GM19468 (cell line): ENCODE measurements around the gene NOXRED1.
"Not testable (repeated sequence)": the region's sequence is repeated elsewhere in the genome, so short reads cannot be mapped to it uniquely, and the experiment has no call there.

Experiments
- ATAC-seq: cut with Tn5 transposase; IDR thresholded peaks from one replicate; pipeline ENCODE4 v1.9.1; 2021; ENCODE audit warnings: mild to moderate bottlenecking, moderate library complexity, moderate number of reproducible peaks; ENCODE audit not compliant: unreplicated experiment; ENCODE audit errors: extremely low read depth

Gene NOXRED1

DNA sequence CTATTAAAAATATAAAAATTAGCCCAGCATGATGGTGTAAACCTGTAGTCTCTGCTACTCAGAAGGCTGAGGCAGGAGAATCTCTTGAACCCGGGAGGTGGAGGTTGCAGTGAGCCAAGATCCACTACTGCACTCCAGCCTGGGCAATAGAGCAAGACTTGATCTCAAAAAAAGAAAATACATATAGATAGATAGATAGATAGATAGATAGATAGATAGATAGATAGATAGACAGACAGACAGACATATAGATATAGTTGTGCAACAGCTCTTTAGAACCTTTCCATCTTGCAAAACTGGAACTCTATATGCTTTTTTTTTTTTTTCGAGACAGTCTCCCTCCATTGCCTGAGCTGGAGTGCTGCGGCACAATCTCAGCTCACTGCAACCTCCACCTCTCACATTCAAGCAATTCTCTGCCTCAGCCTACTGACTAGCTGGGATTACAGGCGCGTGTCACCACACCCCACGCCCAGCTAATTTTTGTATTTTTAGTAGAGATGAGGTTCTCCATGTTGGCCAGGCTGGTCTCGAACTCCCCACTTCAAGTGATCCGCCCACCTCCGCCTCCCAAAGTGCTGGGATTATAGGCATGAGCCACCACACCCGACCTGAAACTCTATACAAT lies 7.8 kb downstream of the NOXRED1 start:
- ATAC-seq: not testable (repeated sequence)

DNA sequence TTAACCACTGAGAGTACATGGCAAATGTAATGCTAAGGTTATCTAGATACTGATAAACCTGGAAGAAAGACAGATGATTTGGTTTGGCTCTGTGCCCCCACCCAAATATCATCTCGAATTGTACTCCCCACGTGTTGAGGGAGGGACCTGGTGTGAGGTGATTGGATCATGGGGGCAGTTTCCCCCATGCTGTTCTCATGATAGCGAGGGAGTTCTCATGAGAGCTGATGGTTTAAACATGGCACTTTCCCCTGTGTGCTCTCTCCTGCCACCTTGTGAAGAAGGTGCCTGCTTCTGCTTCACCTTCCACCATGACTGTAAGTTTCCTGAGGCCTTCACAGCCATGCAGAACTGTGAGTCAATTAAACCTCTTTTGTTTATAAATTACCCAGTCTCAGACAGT lies 14.2 kb downstream of the NOXRED1 start:
- no peak for ATAC-seq

DNA sequence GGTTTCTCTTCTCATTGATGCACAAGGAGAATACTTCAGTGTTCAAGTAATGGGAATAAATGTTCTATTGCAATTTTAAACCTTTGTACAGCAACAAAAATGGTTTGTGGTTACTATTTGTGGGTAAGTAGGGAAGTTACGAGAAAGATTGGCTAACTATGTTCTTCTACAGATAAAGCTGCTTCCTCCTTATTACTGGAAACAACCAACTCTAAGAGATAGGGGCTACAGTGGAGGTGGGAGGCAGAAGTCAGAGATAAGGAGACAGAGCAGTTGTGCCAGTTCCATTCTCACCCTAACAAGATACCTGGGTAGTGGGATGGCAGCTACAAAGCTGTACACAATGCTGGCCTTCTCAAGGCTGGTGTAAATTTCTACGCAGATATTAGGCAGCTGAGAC lies 16.2 kb downstream of the NOXRED1 start:
- no peak for ATAC-seq

DNA sequence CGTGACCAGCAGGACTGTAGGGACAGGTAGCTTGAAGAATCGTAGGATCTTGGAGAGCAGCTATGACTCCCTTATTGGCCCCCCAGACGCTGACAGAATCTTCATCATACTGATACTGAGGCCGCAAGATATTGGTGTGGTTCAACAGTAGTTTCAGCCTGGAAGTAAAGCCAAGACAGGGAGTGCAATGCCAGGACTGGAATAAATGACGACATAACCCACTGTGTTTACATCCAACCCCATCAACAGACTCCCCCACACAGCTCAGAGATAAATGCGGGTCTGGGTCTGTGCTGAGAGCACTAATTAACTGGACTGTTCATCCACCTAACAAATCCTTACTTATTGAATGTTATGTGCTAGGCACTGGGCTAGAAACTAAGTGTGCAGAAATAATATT lies 16.6 kb downstream of the NOXRED1 start:
- ATAC-seq: no peak

DNA sequence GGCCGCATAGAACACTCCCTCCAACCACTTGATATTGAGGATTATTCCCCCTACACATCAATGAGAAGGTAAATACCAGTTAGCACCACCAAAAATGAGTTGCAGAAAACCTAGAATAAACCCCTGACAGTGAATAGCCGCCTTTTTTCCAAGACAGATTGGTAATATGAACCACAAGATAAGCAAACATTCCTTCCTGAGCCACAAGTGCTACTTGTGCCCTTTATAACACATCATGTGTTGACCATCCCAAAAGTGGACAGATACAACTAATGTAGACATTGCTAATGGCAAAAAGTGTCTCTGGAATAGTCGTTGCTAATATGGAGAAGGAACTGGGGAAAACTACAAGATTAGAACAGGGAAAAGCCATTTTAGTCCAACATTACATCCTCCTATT lies 17.2 kb downstream of the NOXRED1 start:
- ATAC-seq: no peak

DNA sequence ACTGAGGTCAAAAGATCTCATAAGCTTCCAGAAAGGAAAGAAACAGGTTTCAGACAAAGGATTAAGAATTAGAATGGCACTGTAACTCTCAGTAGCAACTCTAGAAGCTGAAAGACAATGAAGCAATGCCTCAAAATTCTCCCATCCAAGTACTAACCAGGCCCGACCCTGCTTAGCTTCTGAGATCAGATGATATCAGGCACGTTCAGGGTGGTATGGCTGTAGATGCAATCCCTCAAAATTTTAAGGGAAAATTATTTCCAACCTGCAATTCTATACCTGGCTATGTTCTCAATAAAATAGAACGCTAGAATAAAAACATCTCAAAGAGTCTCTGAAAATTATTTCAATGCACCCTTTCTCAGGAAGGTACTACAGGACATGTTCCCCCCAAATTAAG lies 19.6 kb downstream of the NOXRED1 start:
- ATAC-seq: no peak

DNA sequence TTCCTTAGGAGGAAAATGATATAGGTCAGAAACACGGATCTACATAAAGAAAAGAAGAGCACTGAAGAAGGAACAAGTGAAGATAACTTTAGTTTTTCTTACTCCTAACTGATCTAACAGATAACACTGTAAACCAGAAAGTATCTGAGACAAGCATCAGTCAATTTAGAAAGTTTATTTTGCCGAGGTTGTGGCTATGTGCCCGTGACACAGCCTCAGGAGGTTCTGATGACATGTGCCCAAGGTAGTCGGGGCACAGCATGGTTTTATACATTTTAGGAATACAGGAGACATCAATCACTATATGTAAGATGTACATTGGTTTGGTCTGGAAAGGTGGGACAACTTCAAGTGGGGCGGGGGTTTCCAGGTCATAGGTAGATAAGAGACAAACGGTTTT lies 23.1 kb downstream of the NOXRED1 start:
- ATAC-seq: no peak

DNA sequence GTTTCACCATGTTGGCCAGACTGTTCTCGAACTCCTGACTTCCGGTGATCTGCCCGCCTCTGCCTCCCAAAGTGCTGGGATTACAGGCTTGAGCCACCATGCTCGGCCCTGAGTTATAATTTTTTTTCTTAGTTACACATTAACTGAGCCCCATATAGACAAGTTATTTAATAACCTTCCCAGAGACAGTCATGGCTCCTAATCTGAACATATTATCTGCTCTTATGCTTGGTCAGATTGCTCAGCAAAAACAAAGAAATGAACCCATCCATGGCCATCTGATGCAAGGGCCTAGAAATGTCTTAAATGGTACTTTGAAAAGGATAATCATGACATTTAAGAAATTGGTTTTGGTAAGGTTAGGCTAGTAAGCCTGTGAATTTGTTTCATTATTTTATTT lies 33.1 kb downstream of the NOXRED1 start:
- ATAC-seq: no peak

DNA sequence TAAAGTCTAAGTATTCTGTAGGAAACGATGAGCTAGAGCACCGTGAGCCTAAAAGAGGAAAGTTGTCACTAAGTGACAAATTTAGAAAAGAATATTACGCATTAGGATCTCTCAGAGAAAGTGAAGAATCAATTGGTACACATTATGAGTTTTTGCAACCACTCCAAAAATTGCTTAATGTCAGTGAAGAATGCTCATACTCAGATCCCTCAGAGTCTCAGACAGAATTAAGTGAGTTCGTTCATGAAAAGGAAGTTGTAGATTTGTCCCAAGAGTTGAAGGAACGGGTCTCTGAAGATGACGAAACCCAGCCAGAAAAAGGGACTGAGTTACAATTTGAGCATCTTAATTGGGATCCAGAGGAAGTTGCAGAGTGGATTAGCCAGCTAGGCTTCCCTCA lies 44.6 kb downstream of the NOXRED1 start:
- ATAC-seq: no peak

DNA sequence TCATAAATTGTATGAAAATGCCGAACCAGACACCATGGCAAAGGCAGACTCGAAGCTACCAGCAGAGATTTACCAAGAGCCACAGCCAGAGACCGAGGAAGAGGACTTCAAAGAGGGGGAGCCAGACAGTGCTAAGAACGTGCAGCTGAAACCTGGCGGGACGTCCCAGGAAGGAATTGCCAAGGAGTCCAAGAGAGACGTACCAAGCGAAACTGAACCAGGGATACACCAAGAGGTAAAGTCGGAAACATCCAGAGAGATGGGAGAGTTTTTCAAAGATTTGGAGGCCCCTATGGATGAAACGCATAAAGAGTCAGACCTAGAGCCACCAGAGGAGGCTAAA lies 45.9 kb downstream of the NOXRED1 start:
- ATAC-seq: no peak

DNA sequence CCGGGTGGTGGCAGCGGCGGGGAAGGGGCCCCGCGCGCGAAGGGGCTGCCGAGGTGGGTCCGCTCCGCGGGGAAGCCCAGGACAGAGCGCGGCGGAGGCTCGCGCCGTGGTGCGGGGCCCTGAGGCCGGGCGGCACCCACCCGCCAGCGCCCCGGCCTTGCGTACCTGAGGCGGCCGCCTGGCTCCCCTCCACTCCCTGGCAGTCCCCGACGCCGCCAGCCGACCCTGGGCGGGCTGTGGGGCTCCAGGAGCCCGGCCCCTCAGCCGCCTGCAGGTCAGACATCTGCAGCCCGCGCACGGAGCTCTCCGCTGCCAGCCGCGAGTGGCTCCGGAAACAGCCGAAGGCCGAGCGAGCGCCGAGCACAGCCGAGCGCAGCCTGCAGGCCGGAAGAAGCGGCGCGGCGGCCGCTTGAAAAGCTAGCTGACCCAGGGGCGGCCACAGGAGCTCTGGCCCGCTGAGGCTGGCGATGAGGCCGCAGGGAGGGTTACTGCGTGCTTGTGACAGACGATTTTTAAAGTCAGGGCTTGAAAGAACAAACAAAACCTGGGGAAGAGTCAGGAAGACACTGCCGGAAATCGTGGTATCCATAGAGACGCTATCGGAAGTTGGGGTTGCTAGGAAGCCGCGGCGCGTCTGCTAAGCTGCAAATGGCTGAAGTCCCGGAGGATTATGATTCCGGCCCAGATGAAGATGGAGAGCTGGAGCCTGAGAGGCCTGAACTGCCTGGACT lies 46.4 kb downstream of the NOXRED1 start, which contains the start of the genes SAMD15 and TMED8:
TSS of gene SAMD15 (plus strand) at position 609 of the 731 bp plus-strand sequence. CDS start at position 649, 40 bp downstream.
TSS of gene TMED8 (minus strand) at position 324 of the 731 bp plus-strand sequence. CDS start at position 283, 41 bp downstream.
- ATAC-seq: peak; percentile 93

DNA sequence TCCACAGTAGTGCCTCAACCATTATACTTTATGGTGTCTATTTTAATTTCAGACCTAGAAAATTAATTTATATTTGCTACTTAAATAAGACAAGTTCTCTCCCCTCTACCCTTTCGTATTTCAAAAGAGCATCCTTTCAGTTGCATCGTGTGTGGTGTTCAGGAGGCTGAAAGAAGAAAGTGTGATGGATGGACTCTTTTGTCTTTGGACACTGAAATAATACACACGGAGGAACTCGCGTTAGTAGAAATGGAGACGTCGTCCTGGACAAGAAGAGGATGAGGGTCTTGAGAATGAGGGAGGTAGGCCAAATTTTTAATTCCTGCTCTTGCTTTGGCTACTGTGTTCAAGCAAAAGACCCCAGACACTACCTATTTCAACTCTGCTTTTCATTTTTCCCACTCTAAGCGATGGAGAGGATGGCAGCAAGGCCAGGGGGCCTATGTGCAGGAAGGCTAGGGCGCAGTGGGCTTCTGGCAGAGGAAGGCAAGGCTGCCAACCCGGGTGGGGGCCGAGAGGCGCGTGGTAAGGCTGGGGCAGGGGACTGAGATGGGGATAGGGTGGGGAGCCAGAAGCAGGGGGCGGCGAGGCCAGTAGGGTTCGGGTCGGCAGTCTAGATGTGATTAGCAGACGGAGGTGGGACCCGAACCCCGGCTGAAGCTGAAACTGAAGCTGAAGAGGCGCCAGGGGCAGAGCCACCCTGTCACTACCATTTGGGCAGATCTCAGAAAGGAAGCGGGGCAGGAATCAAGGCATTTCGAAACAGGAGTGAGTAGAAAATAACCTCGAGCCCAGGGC lies 47.2 kb downstream of the NOXRED1 start:
- no peak for ATAC-seq

DNA sequence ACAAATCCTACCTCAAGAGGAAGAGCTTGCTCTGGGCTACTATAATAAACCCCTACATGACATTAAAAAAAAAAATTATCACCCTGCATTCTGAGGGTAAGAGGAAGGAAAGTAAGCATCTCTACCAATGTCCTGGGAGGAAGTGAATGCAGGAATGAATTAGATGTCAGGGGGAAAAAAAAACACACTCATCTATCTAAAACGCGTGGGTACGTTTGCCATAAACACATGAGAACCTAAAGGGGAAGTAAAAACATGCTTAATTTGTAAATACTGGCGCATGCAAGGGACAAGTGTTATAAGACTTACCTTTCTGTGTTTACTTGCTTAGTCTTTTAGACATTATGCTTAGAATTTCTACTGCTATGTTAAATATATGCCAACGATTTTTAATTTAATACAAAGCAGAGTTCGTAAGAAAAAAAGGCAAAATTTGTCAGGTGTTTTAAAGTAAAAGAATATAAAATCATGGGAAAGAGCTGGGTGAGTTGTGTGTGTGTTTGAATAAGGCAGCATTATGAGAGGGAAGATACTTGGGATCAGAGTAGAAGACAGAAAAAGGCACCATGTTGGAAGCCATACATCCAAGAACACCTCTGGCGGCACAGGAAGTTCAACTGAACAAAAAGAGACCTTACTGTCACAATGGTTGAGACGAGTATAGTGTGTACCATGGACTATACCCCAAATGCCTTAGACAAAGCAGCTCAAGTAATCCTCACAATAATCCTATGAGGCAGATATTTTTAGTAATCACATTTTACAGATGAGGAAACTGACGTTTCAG lies 48.0 kb downstream of the NOXRED1 start:
- no peak for ATAC-seq

DNA sequence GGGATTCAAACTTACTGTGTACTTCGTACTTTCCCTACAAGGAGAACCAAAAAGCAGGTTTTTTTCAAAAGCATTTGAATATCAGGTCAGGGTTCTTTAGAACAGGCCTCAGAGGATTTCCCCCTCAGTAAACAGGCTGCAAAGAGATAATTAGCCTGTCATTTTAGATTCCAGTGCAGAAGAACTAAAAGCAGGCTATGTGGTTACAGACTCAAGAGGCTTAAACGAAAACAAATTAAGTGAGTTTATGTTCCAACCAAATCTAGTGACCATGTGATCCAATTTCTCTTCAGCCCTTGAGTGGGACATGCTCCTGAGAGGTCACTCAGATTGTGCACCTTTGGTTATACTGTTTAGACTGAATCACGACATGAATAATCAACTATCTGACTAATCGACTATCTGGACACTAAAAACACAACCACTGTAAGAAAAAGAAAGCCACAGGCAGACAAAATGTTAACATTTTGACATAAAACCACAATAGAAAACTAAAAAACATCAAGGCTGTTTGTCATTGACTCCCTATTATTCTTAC lies 51.0 kb downstream of the NOXRED1 start:
- ATAC-seq: no peak

DNA sequence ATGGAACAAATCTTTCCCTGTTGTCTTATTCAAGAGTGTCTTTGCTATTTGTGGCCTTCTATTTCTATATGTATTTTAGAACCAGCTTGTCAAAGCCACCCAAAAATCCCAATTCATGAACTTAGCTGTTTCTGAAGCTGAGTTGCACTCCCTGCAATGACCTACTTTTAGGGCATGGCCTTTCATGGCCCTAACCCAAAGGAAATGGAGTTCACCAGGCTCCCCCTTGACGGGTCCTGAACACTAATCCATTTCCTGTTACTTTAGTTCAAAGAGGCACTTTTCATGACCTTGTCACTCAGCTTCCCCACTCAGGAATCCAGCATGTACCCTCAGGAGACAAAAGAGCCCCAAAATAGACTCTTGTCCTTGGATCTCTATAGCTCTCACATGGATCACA lies 54.0 kb downstream of the NOXRED1 start:
- no peak for ATAC-seq

DNA sequence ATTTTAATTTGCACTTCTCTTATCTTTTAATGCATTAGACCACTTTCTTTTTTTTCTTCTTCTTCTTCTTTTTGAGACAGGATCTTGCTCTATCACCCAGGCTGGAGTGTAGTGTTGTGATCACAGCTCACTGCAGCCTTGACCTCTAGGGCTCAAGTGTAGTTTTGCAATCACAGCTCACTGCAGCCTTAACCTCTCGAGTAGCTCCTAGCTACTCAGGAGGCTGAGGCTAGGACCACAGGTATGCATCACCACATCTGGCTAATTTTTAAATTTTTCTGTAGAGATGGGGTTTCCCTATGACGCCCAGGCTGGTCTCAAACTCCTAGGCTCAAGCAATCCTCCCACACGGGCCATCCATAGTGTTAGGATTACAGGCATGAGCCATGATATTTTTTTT lies 59.2 kb downstream of the NOXRED1 start:
- ATAC-seq: no peak

DNA sequence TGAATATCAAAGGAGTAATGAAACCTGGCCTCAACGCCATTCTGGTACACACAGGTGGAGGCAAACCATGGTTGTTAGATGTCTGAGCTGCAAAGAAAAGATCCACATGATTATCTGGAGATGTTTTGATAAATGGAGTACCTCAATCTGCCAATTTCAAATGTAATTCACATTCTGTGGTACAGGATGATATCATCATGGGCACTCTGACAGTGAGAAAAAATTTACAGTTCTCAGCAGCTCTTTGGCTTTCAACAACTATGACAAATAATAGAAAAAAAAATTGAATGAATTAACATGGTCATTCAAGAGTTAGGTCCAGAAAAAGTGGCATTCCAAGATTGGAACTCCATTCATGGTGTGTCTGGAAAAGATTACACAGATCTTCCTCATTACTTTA lies 63.7 kb downstream of the NOXRED1 start:
- ATAC-seq: no peak

DNA sequence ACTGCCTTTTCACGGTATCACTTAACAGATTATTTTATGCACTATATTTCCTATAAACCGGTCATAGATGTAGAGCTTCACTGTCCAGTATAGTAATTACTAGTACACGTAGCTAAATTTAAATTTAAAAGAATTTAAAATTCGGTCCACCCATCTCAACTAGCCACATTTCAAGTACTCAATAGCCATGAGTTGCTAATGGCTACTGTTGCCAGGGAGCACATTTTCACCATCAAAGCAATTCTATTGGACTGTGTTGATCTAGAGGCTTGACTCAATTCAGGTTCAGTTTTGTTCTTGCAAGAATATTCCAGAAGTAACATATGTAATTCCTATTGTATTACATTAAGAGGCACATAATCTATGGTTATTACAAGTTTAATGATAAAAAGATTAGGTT lies 66.4 kb downstream of the NOXRED1 start:
- no peak for ATAC-seq

DNA sequence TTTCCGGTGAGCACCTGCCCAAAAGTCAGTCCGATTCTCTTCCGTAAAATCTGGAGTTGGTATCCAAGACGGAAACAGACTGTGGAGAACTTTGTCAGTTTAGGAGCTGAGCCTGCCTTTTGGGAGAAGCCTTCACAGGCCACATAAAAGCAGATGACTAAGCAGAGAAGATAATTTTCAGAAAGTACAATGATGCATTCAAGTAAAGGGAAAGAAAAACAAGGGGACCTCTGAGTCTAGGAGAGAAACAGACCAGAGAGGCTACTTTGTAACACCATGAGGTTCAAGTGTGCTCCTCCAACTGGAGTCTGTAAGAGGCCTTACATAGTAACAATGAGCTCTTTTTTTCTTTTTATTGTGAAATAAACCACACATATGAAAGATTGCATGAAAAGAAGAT lies 67.5 kb downstream of the NOXRED1 start:
- no peak for ATAC-seq

DNA sequence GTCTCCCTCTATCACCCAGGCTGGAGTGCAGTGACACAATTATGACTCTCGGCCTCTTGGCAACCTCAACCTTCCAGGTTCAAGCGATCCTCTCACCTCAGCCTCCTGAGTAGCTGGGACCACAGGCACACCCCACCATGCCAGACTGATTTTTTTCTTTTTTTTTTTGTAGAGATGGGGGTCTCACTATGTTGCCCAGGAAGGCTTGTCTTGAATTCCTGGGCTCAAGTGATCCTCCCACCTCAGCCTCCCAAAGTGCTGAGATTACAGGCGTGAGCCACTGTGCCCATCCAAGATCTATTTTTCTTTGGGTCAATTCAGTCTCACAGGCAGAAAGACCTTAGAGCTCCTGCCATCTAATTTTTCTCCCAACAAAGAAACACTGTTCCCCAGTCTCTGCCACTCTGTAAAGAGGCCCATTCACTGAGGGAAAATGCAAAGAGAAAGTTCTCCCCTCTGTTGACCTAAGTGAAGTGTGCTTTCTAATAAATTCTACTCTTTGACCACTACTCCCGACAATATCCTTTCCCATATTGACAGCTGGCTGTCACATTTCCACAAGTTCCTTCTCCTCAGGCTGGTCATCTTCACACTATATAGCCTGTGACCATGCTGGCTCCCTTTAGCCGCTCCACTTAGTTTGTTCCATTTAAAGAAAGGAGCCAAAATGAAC lies 69.7 kb downstream of the NOXRED1 start:
- no peak for ATAC-seq
